Cardiac muscle cell (in vitro differentiated cells and primary cell): ENCODE data around the gene MUC4. TPM values are rescaled to one million over a fixed set of nuclear protein-coding genes. Genes with fewer than 3 reads are reported as not detected.
"Not testable (repeated sequence)": the region's sequence is repeated elsewhere in the genome, so short reads cannot be mapped to it uniquely, and the experiment has no call there.

Source experiments
- DNase-seq, 2 donors: peaks; one replicate each; pipeline versions ENCODE4 v3.0.0 to v3.0.0-alpha.2; 2010 to 2017; ENCODE audit warnings: low read depth in 1 of 2, low spot score in 1 of 2
- H3K27ac ChIP-seq: fragments of 200-600 bp; sonication (generic); 2 replicates; pipeline ENCODE4 v1.5.1; 2016
- H3K27me3 ChIP-seq: fragments of 200-600 bp; sonication (generic); 2 replicates; pipeline ENCODE4 v1.6.0; 2016; ENCODE audit warnings: control low read depth
- H3K36me3 ChIP-seq: fragments of 200-600 bp; sonication (generic); 2 replicates; pipeline ENCODE4 v1.5.1; 2016; ENCODE audit warnings: control low read depth
- H3K4me1 ChIP-seq: fragments of 200-600 bp; sonication (generic); 2 replicates; pipeline ENCODE4 v1.8.1; 2017; ENCODE audit warnings: low read depth, mild to moderate bottlenecking, mixed run types
- H3K4me3 ChIP-seq: fragments of 200-600 bp; sonication (generic); 2 replicates; pipeline ENCODE4 v1.5.1; 2016; ENCODE audit warnings: mild to moderate bottlenecking
- H3K9me3 ChIP-seq: fragments of 200-600 bp; sonication (generic); 2 replicates; pipeline ENCODE4 v1.5.1; 2017; ENCODE audit warnings: low read depth, mild to moderate bottlenecking, control low read depth
- CTCF ChIP-seq: IDR thresholded peaks from 2 replicates; pipeline ENCODE4 v1.5.1; 2012; ENCODE audit warnings: low read depth, mild to moderate bottlenecking, low read length
- polyA plus RNA-seq: library from polyadenylated mRNA; unstranded; fragments of >200 nt; fragmentation: Nextera tagmentation; extraction: Ambion mirVana; gene quantifications from 2 replicates; pipeline ENCODE4 v1.2.1, GENCODE V29; 2016
- total RNA-seq: library from RNA; depleted of rRNA; stranded (reverse); fragments of >200 nt; gene quantifications from 2 replicates; pipeline ENCODE4 v1.2.3, GENCODE V29; 2016

MUC4 gene
- total and polyA plus RNA-seq, 2 experiments from 2014 or later = 0.16 TPM; not detected in 1

GRCh38 chr3:195829897-195830254, 18.1 kb upstream of the MUC4 start:
- Histone ChIP-seq H3K9me3 (no peaks in the 10 kb centered on the region), H3K4me1 (no peaks in the 10 kb centered on the region), H3K27ac (no peak overlapping the region), H3K4me3 (no peak overlapping the region), H3K36me3 (no peaks in the 10 kb centered on the region), H3K27me3 (no peaks in the 10 kb centered on the region)
- DNase-seq = no peak
- TF ChIP-seq CTCF = no peak

- Histone ChIP-seq H3K27ac (no peak overlapping the region), H3K4me1 (no peaks in the 10 kb centered on the region), H3K27me3 (no peaks in the 10 kb centered on the region), H3K9me3 (no peaks in the 10 kb centered on the region), H3K36me3 (no peaks in the 10 kb centered on the region), H3K4me3 (no peak overlapping the region)
- DNase-seq = no peak
- TF ChIP-seq CTCF = no peak
Observed at GRCh38 chr3:195828762-195829161, 17.0 kb upstream of the MUC4 start.

- TF ChIP-seq CTCF = no peak
- H3K4me1 ChIP-seq = no peaks in the 10 kb centered on the region
- no peak overlapping the region for H3K4me3 ChIP-seq
- H3K36me3 ChIP-seq = no peaks in the 10 kb centered on the region
- H3K27me3 ChIP-seq = no peaks in the 10 kb centered on the region
- H3K9me3 ChIP-seq = no peaks in the 10 kb centered on the region
- H3K27ac ChIP-seq = no peak overlapping the region
- no peak for DNase-seq
Observed at GRCh38 chr3:195825857-195826804, 14.4 kb upstream of the MUC4 start.

- H3K4me3 ChIP-seq = no peak overlapping the region
- no peaks in the 10 kb centered on the region for H3K9me3 ChIP-seq
- no peaks in the 10 kb centered on the region for H3K36me3 ChIP-seq
- no peak for DNase-seq
- no peak overlapping the region for H3K27ac ChIP-seq
- no peaks in the 10 kb centered on the region for H3K4me1 ChIP-seq
- TF ChIP-seq CTCF = no peak
- no peaks in the 10 kb centered on the region for H3K27me3 ChIP-seq
Observed at GRCh38 chr3:195825191-195825588, 13.5 kb upstream of the MUC4 start.

- not testable (repeated sequence) for H3K9me3 ChIP-seq, H3K4me3 ChIP-seq, H3K27ac ChIP-seq, DNase-seq, H3K36me3 ChIP-seq, H3K4me1 ChIP-seq, H3K27me3 ChIP-seq
Observed at GRCh38 chr3:195824425-195825190, 12.9 kb upstream of the MUC4 start.

- H3K4me3 ChIP-seq = no peak overlapping the region
- H3K27me3 ChIP-seq = no peaks in the 10 kb centered on the region
- H3K4me1 ChIP-seq = no peaks in the 10 kb centered on the region
- no peak overlapping the region for H3K27ac ChIP-seq
- TF ChIP-seq CTCF = no peak
- peak in 1 of 2 donors; percentile 18 for DNase-seq
- H3K36me3 ChIP-seq = no peaks in the 10 kb centered on the region
- no peaks in the 10 kb centered on the region for H3K9me3 ChIP-seq
Observed at GRCh38 chr3:195823999-195824398, 12.3 kb upstream of the MUC4 start.
